Keratinocyte (primary cell): Measurements from ENCODE around the gene PLXDC1. TPM values are rescaled to one million over a fixed set of nuclear protein-coding genes. Genes with fewer than 3 reads are reported as not detected.
A peak's percentile ranks its signal among the peaks of the same experiment; 100 is the strongest.

ENCODE experiments used
- DNase-seq: peaks from one replicate; pipeline ENCODE4 v3.0.0-alpha.2; 2011; ENCODE audit warnings: low read depth, missing footprints, low spot score
- FAIRE-seq: peaks from 2 replicates; lab custom pipeline; 2011; peaks lifted over from hg19 to GRCh38; lab: Jason Lieb, UNC
- H2AFZ ChIP-seq: 2 replicates; pipeline ENCODE4 v1.6.0; 2012; ENCODE audit warnings: low read length, control low read depth, inconsistent platforms; ENCODE audit not compliant: control insufficient read depth
- H3K27ac ChIP-seq: 2 replicates; pipeline ENCODE4 v1.5.1; 2011; ENCODE audit warnings: low read length; ENCODE audit not compliant: control insufficient read depth, insufficient read depth
- H3K27me3 ChIP-seq: 3 replicates; pipeline ENCODE4 v1.6.0; 2011; ENCODE audit warnings: low read length; ENCODE audit not compliant: control insufficient read depth, insufficient read depth; ENCODE audit errors: extremely low read depth
- H3K36me3 ChIP-seq, 2 experiments: 2 replicates in 1 of 2; 3 replicates in 1 of 2; pipeline ENCODE4 v1.5.1; 2011; ENCODE audit warnings: low read length in 2 of 2, mild to moderate bottlenecking in 1 of 2; ENCODE audit not compliant: control insufficient read depth in 2 of 2, insufficient read depth in 2 of 2; ENCODE audit errors: extremely low read depth in 1 of 2
- H3K4me1 ChIP-seq: 3 replicates; pipeline ENCODE4 v1.5.1; 2011; ENCODE audit warnings: low read length; ENCODE audit not compliant: control insufficient read depth, insufficient read depth; ENCODE audit errors: extremely low read depth
- H3K4me2 ChIP-seq: 3 replicates; pipeline ENCODE4 v1.6.0; 2011; ENCODE audit warnings: low read depth, low read length; ENCODE audit not compliant: control insufficient read depth, insufficient read depth; ENCODE audit errors: extremely low read depth
- H3K4me3 ChIP-seq, 3 experiments: fragments of 200-600 bp in 1 of 3; sonication (generic) in 1 of 3; 2 replicates in 2 of 3; 3 replicates in 1 of 3; pipeline ENCODE4 v1.5.1; 2011 to 2016; ENCODE audit warnings: low read length in 3 of 3, mild to moderate bottlenecking in 3 of 3, control low read depth in 2 of 3, inconsistent platforms in 1 of 3, low read depth in 1 of 3, mixed read lengths in 1 of 3, mixed run types in 1 of 3, moderate library complexity in 1 of 3; ENCODE audit not compliant: control insufficient read depth in 2 of 3, insufficient read depth in 2 of 3; ENCODE audit errors: extremely low read depth in 1 of 3
- H3K79me2 ChIP-seq: 2 replicates; pipeline ENCODE4 v1.6.0; 2012; ENCODE audit warnings: low read length; ENCODE audit not compliant: control insufficient read depth, insufficient read depth
- H3K9ac ChIP-seq: 3 replicates; pipeline ENCODE4 v1.6.0; 2011; ENCODE audit warnings: low read length; ENCODE audit not compliant: control insufficient read depth, insufficient read depth; ENCODE audit errors: extremely low read depth
- H3K9me1 ChIP-seq: 3 replicates; pipeline ENCODE4 v1.6.0; 2011; ENCODE audit warnings: low read length; ENCODE audit not compliant: control insufficient read depth, insufficient read depth; ENCODE audit errors: extremely low read depth
- H3K9me3 ChIP-seq: 2 replicates; pipeline ENCODE4 v1.5.1; 2012; ENCODE audit warnings: low read depth, low read length; ENCODE audit not compliant: control insufficient read depth
- H4K20me1 ChIP-seq: 3 replicates; pipeline ENCODE4 v1.6.0; 2011; ENCODE audit warnings: low read length; ENCODE audit not compliant: control insufficient read depth, insufficient read depth; ENCODE audit errors: extremely low read depth
- EZH2 ChIP-seq: IDR thresholded peaks from one replicate; pipeline ENCODE4 v1.6.1; 2012; ENCODE audit warnings: inconsistent platforms, mild to moderate bottlenecking, low read length, moderate library complexity
- dilution Hi-C: fragments of 300-500 bp; cut with MboI; formaldehyde crosslinking; loops from one replicate; pipeline ENCODE4 v1.7.0; 2020; ENCODE audit warnings: low sequenced_read_pairs; ENCODE audit not compliant: extremely low pct_ligation_motif_present
- polyA plus RNA-seq, 5 experiments: library from polyadenylated mRNA; depleted of rRNA in 3 of 5; stranded (reverse) in 3 of 5; stranded (forward) in 1 of 5; unstranded in 1 of 5; fragments of >200 nt; gene quantifications; 1 replicate in 1 of 5; 2 replicates in 3 of 5; 3 replicates in 1 of 5; pipeline versions ENCODE4 v1.2.1 to v1.2.3, GENCODE V29; 2011 to 2012; ENCODE audit warnings: missing spikeins in 2 of 5, low read depth in 1 of 5, low replicate concordance in 1 of 5
- TF ChIP-seq, protein P1 (sequence below), 3 experiments: IDR thresholded peaks in 1 of 3; conservative IDR thresholded peaks in 1 of 3; optimal IDR thresholded peaks in 1 of 3; 2 replicates in 2 of 3; 3 replicates in 1 of 3; pipeline versions ENCODE3 to v1.5.1; 2011; ENCODE audit warnings: low read length in 3 of 3, mild to moderate bottlenecking in 3 of 3, moderate library complexity in 2 of 3, control low read depth in 1 of 3, inconsistent platforms in 1 of 3; ENCODE audit not compliant: insufficient read depth in 2 of 3; ENCODE audit errors: extremely low read depth in 1 of 3

The PLXDC1 gene
- polyA plus RNA-seq, 1 donor (not counting 4 experiments of a cell fraction or from before 2014, with no cell fraction given), result 0.35 TPM

GRCh38 chr17:39150795-39151149 is 665 bp downstream of the PLXDC1 start:
- Histone ChIP-seq H3K4me2 (no peak overlapping the region), H3K27ac (no peak overlapping the region), H3K9ac (no peak overlapping the region), H3K9me3 (no peaks in the 10 kb centered on the region), H4K20me1 (no peaks in the 10 kb centered on the region), H3K27me3 (peaks cover 26% of the 10 kb centered on the region), H3K4me1 (peaks cover 18% of the 10 kb centered on the region), H3K4me3 (no peak overlapping the region), H3K9me1 (no peaks in the 10 kb centered on the region), H2AFZ (no peak overlapping the region), H3K79me2 (no peaks in the 10 kb centered on the region), H3K36me3 (no peaks in the 10 kb centered on the region)
- dilution Hi-C loops, result no loop called here
- FAIRE-seq (no peak), DNase-seq (no peak)
- TF ChIP-seq, protein P1, sequence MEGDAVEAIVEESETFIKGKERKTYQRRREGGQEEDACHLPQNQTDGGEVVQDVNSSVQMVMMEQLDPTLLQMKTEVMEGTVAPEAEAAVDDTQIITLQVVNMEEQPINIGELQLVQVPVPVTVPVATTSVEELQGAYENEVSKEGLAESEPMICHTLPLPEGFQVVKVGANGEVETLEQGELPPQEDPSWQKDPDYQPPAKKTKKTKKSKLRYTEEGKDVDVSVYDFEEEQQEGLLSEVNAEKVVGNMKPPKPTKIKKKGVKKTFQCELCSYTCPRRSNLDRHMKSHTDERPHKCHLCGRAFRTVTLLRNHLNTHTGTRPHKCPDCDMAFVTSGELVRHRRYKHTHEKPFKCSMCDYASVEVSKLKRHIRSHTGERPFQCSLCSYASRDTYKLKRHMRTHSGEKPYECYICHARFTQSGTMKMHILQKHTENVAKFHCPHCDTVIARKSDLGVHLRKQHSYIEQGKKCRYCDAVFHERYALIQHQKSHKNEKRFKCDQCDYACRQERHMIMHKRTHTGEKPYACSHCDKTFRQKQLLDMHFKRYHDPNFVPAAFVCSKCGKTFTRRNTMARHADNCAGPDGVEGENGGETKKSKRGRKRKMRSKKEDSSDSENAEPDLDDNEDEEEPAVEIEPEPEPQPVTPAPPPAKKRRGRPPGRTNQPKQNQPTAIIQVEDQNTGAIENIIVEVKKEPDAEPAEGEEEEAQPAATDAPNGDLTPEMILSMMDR (optimal IDR thresholded peaks at IDR 0.05 in 1 of 3, IDR thresholded peaks at IDR 0.05 in 1 of 3, conservative IDR thresholded peaks at IDR 0.05 in 1 of 3; ENCODE audit: extremely low read depth in 1 of 3, insufficient read depth in 2 of 3, low read length in 3 of 3), result no peak
- TF ChIP-seq EZH2, result peak; percentile 65

DNA sequence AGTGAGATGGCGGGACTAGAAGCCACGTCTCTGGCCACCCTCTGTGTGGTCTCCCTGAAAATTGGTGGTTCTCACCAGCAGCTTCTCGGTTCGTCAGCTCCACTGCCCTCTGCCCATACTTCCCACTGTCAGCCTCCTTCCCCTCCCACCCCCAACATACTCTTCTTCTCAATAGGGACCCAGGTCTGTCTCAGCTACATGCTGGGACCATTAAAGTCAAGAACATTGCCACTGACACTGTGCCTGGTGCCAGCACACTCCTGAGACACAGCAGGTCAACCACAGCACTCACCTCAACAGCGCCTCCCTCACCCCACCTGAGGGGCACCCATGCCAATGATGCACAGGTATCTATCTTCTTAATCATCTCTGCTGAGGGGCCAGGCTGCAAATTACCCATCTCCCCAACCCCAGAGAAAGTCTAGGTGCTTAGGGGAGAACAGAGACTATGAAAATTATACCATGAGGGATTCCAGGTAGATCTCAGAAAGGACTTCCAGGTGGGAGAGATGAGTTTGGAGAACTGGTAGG is 1.3 kb downstream of the PLXDC1 start:
- H3K9me3 ChIP-seq, result no peaks in the 10 kb centered on the region
- FAIRE-seq (no peak), DNase-seq (no peak)
- H3K27me3 ChIP-seq, result peaks cover 26% of the 10 kb centered on the region
- no peak overlapping the region for H3K4me3 ChIP-seq
- no peaks in the 10 kb centered on the region for H3K9me1 ChIP-seq
- H3K79me2 ChIP-seq, result no peaks in the 10 kb centered on the region
- H4K20me1 ChIP-seq, result no peaks in the 10 kb centered on the region
- H2AFZ ChIP-seq, result no peak overlapping the region
- H3K36me3 ChIP-seq, result no peaks in the 10 kb centered on the region
- H3K27ac ChIP-seq, result no peak overlapping the region
- H3K4me1 ChIP-seq, result peaks cover 18% of the 10 kb centered on the region
- TF ChIP-seq, protein P1 (optimal IDR thresholded peaks at IDR 0.05 in 1 of 3, IDR thresholded peaks at IDR 0.05 in 1 of 3, conservative IDR thresholded peaks at IDR 0.05 in 1 of 3; ENCODE audit: extremely low read depth in 1 of 3, insufficient read depth in 2 of 3, low read length in 3 of 3), result peak in 1 of 3 experiments; percentile 38
- TF ChIP-seq EZH2, result no peak
- dilution Hi-C loops, result no loop called here
- no peak overlapping the region for H3K4me2 ChIP-seq
- H3K9ac ChIP-seq, result no peak overlapping the region
